LNCAP (cell line): ENCODE data around the gene COL5A1.

Source experiments
- TF ChIP-seq, protein P1 (sequence below): fragments of 450-650 bp; IDR thresholded peaks from 2 replicates; pipeline ENCODE4 v1.5.1; 2017; ENCODE audit warnings: mild to moderate bottlenecking

The COL5A1 gene

DNA sequence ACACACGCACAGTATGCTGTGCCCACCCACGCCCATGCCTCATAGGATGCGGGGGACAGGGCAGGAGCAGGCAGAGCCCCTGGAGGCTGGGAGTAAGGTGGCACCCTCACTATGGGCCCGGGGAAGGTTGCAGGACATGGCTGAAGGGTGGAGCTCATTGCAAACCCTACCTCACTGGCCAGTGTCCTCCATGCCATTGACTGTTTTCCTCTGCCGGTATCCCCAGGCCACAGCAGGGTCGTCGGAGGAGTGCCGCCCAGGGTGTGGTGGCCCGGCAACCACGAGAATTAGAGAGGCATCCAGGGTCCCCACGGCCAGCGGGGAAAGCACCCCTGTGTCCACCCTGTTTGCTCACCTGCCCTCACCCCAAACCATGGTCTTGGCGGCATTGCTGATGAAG lies 179.3 kb downstream of the COL5A1 start:
- TF ChIP-seq, protein P1, sequence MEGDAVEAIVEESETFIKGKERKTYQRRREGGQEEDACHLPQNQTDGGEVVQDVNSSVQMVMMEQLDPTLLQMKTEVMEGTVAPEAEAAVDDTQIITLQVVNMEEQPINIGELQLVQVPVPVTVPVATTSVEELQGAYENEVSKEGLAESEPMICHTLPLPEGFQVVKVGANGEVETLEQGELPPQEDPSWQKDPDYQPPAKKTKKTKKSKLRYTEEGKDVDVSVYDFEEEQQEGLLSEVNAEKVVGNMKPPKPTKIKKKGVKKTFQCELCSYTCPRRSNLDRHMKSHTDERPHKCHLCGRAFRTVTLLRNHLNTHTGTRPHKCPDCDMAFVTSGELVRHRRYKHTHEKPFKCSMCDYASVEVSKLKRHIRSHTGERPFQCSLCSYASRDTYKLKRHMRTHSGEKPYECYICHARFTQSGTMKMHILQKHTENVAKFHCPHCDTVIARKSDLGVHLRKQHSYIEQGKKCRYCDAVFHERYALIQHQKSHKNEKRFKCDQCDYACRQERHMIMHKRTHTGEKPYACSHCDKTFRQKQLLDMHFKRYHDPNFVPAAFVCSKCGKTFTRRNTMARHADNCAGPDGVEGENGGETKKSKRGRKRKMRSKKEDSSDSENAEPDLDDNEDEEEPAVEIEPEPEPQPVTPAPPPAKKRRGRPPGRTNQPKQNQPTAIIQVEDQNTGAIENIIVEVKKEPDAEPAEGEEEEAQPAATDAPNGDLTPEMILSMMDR: no peak

DNA sequence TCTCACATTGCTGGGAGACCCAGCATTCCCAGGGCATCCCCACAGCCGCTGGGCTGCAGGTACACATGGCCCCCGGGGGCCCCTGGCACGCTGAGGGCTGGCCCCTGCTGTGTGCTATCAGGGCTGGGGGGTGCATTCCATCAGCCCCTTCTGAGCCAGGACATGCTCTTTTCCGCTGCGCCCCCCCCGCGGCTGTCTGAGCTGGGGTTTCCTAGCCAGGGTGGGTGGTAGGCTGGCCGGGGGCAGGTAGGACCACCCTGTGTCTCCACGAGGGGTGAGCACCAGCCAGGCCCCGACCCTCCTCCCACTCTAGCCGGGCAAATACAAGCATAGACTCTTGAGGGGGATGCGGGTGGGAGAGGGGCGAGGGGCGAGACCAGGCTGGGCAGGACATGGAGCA lies 180.9 kb downstream of the COL5A1 start:
- TF ChIP-seq, protein P1: no peak

DNA sequence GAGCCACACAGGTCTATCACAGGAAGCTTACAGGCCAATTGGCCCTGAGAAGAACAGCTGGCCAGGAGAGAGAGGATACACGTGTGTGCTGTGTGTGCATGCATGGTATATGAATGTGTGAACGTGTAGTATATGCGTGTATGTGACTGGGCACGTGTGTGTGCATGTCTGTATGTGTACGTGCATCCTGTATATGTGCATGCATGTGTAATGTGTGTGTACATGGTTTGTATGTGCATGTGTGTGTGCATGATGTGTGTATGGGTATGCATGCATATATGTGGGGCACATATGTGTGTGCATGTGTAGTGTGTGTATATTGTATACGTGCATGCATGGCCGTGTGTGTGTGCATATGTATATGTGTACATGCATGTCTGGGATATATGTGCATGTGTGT lies 182.0 kb downstream of the COL5A1 start:
- TF ChIP-seq, protein P1: no peak

DNA sequence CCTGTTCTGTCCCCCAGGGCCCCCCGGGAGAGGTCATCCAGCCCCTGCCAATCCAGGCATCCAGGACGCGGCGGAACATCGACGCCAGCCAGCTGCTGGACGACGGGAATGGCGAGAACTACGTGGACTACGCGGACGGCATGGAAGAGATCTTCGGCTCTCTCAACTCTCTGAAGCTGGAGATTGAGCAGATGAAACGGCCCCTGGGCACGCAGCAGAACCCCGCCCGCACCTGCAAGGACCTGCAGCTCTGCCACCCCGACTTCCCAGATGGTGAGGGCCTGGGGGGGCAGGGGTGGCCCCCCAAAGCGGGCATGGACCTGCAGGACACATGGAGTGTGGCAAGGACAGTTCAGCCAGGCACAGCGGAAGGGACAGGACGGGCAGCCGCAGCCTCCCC lies 183.0 kb downstream of the COL5A1 start:
- TF ChIP-seq, protein P1: no peak

DNA sequence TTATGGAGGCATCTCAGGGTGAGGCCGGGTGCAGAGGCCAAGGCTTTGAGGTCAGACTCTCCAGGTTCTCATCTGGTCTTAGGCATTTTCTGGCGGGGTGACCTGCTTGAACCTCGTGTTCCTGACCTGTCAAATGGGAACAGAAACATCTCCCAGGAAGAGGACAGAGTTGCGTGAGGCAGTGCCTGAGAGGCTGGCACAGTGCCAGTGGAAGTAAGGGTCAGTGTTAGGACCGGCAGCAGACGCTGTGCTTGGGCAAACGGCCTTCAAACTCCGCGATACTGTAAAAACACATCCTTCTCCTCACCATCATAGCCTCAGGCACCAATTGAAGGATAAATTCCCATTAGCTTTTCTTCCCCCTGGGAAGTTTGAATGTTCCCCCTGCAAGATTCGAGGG lies 183.4 kb downstream of the COL5A1 start:
- TF ChIP-seq, protein P1: no peak

DNA sequence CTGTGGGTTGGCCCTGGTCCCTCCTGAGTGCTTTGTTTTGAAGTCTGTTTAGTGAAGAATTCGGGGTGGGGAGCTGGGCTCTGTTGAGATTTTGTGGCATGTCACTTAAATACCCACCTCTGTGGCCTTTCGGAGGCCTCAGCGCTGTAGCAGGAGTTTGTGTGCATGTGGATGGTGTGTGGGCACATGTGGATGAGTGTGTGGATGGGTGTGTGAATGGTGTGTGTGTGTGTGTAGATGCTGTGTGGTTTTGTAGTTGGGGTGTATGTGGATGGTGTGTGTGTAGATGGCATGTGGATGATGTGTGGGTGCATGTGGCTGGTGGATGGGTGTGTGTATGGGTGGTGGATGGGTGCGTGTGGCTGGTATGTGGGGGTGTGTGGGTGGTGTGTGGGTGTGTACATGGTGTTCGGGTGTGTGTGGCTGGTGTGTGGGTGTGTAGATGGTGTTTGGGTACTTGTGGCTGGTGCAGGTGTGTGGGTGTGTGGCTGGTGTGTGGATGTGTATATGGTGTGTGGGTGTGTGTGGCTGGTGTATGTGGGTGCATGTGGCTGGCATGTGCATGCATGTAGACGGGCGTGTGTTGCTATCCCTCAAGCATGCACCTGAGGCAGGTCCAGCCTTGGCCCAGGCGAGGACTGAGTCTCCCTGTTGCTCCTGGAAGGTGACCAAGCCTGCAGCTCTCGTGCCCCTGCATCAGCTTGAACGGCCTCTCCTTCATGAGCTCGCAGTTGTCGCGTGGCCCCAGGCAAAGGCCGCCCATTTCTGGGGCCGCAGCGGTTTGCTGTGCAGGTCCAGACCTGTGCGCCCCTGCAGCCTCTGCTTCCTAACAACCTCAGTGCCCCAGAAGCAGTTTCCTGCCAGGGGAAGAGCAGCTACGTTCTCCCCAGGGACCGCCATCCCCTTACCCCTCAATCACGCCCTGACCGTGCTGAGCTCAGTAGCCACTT lies 185.0 kb downstream of the COL5A1 start:
- TF ChIP-seq, protein P1: no peak

DNA sequence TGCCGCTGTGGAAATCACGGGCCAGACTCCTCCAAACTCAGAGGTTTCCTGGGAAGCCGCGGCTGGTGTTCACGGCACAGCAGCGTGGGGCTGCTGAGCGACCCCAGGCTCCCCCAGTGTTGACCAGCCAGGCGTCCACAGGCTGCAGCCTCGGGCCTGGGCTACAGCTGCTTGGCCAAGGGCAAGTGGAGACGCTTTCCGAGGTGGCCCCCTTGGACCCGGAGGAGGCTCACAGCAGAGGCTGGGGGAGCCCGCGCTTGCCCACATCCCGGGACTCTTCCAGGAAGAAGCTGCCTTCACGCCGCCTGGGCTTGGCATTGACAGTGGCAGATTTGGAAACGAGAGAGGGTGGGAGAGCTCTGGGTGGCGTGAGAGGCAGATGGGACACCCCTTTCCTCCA lies 186.0 kb downstream of the COL5A1 start:
- TF ChIP-seq, protein P1: no peak
